ENCODE data around the gene PPL.
"Not testable (repeated sequence)": the region's sequence is repeated elsewhere in the genome, so short reads cannot be mapped to it uniquely, and the experiment has no call there.

PPL gene, protein sequence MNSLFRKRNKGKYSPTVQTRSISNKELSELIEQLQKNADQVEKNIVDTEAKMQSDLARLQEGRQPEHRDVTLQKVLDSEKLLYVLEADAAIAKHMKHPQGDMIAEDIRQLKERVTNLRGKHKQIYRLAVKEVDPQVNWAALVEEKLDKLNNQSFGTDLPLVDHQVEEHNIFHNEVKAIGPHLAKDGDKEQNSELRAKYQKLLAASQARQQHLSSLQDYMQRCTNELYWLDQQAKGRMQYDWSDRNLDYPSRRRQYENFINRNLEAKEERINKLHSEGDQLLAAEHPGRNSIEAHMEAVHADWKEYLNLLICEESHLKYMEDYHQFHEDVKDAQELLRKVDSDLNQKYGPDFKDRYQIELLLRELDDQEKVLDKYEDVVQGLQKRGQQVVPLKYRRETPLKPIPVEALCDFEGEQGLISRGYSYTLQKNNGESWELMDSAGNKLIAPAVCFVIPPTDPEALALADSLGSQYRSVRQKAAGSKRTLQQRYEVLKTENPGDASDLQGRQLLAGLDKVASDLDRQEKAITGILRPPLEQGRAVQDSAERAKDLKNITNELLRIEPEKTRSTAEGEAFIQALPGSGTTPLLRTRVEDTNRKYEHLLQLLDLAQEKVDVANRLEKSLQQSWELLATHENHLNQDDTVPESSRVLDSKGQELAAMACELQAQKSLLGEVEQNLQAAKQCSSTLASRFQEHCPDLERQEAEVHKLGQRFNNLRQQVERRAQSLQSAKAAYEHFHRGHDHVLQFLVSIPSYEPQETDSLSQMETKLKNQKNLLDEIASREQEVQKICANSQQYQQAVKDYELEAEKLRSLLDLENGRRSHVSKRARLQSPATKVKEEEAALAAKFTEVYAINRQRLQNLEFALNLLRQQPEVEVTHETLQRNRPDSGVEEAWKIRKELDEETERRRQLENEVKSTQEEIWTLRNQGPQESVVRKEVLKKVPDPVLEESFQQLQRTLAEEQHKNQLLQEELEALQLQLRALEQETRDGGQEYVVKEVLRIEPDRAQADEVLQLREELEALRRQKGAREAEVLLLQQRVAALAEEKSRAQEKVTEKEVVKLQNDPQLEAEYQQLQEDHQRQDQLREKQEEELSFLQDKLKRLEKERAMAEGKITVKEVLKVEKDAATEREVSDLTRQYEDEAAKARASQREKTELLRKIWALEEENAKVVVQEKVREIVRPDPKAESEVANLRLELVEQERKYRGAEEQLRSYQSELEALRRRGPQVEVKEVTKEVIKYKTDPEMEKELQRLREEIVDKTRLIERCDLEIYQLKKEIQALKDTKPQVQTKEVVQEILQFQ (N-terminal part only)

DNA sequence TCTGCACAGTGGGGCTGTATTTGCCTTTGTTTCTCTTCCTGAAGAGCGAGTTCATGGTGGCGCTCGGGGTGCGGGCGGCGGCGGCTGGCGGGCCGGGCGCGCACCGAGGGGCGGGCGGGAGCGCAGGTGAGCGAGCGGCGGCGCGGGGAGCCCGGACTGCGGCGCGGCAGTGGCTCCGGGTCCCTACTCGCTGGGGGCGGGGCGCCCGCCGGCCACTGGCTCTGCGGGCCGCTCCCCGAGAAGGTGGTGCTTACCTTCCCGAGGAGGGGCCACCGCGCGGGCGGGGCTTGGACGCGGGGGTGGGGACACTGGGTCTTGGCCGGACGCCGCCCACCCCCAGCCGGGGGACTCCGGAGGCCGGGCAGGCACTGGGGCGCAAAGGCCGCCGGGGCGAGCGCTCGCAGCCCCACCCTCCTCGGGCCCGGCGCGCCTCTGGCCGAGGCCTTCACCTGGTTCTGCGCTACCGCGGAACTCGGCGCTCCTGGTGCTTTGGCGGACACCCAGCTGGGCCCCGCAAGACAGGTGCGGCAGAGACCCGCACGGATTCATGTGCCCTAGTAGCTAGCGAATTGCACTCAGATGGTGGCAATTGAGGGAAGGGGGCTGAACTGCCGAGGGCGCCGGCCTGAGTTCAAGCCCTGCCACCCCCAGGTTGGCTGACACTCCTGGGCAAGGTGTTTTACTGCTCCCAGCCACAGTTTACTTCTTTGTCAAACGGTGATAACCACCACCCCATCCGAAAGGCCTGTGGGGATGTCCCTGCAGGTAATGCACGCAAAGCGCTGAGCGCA, at the start of gene PPL:
PPL (minus strand) TSS at position 158 of the 791 bp plus-strand sequence; CDS start at position 55, 103 bp downstream.
- no peak for FAIRE-seq

DNA sequence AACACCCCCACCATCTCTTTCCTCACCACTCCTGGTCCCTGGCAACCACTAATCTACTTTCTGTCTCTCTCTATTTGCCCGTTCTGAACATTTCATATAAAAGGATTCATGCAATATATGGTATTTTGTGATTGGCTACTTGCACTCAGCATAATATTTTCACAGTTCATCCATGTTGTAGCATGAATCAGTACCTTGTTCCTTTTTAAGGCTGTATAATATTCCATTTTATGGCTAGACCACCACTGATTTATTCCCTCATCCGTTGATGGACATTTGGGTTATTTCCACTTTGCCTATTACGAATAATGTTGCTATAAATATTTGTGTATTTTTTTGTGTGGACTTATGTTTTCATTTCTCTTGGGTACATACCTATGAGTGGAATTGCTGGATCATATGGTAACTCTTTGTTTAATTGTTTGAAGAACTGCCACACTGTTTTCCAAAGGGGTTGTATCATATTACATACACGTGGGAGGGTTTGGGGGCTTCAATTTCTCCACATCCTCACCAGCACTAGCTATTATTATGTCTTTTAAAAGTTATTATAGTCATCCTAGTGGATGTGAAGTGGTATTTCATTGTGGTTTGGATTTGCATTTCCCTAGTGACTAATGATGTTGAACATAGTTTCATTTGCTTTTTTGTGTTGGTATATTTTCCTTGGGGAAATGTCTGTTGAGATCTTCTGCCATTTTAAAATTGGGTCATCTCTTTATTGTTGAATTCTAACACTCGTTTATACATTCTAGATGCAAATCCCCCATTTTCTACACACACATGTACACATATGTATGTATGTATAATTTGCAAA, 47.4 kb upstream of the PPL start:
- FAIRE-seq: no peak

DNA sequence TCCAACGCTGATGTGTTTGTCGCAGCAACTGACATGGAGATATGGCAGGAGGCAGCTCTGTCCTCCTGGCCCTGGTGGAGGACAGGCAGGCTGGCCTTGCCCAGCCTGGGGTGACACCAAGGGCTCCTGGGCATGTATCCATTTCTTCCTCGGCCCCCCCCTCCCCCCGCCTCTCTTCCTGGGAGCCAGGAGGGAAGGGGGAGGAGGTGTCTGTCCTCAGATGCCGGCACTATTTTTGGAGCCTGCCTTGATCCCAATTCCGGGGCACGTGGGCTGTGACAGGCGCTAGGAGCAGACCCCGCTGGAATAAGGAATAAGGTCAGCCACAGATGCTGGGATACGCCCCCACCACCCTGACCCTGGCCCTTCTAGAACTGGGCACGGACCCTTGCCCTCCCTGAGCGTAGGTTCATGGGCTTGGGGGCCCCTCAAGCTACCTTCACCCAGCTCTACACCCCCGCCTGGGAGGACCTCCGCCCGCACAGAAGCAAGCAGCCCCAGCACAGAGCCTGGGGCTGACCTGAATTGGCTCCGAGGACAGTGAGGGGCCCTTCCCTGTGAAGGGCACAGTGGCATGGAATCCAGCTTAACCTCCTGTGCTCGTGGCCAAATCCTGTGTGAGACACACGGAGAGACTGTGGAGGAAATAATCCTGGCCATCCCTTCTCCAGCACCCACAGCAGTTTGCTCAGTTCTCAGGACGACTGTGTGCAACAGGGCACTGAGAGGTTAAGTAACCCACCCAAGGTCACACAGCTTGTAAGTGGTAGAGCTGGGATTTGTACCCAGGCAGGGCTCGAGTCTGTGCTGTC, 45.3 kb upstream of the PPL start:
- FAIRE-seq: no peak

DNA sequence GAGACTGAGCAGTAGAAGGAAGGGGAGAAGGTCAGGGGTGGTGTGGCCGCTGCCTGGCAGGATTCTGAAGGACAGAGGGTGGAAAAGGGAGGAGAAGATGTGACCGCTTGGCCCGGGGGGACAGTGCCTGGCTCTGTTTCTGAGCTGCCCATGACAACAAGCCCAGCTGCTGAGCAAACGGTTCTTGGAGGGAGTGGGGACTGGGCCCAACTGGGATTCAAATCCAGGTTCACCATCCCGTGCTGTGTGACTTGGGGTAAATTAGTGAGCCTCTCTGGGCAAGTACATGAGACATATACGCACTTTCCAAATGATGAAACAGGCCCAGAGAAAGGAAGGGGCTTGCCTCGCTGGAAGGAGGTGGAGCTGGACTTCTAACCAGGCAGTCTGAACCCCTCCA, 44.5 kb upstream of the PPL start:
- FAIRE-seq: no peak

DNA sequence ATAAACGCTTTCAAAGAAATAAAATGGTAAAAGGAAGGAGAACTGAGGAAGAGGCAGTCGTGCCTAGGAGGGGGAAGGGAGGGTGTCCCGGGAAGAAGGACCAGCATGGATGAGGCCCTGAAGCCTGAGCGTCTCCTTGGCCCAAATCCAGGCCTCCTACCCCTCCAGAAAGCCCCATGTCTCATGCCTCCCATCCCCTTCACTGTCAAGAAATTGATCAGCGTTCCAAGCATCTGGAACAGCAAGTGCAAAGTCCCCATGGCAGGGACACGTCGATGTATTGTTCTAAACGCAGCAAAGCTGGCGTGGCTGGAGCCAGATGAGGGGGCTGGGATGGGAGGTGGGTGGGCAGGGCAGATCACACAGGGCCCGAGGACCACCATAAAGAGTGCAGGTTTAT, 43.7 kb upstream of the PPL start:
- FAIRE-seq: no peak

DNA sequence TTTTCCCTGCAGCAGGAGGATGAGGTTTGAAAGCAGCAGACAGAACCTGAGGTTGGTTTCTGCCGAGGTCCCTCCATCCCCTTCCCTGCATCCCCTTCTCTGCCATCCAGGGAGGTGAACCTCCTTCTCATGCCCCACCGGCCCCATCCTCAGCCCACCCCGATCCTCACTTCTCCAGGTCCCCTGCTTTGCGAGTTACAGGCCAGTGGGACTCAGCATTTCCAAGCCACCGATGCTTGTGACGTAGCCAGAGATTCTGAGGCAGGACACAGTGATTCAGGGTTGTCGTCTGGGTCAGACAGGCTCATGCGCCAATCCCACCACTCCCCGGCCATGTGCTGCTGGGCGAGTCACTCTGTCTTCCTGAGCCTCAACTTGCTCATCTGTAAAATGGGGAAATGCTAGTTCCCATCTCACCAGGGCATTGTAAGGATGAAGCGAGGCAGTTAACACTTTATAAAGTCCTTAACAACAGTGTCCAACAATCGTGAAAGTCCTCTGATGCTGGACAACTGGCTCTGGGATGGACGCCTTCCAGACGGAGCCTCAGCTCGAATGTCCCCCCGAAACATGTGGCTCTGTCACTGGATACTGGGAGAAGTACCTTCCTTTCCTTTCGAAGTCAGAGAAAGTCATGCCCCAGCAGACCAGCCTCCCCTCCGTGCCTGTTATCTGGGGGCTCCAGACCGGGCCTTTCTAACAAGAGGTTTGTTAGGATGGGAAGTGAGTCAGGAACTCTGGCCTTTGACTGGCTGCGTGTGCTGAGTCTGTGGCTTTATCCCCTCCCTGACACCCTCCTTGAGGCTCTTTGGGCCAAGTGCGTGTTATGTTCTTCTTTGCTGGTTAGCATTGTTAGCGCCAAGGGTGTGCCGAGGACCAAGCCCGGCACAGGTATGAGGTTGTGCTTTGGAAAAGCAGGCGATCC, 43.0 kb upstream of the PPL start:
- no peak for FAIRE-seq

DNA sequence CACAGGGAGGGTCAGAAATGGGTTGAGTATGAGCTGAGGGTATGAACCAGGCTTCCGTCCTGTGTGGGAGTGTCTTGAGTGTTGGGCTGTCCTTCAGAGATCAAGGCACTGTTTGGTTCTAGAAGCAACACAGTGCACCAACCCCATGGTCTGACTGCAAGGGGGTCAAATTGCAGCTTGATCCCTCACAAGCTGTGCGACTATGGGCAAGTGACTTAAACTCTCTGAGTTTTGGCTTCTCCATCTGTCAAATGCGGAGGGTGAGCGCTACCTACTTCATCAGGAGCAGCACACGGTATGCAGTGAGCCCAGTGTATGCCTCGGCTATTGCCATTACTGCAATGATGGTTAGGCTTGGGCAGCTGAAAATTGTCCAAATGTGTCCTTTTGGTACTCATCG, 42.2 kb upstream of the PPL start:
- FAIRE-seq: no peak

DNA sequence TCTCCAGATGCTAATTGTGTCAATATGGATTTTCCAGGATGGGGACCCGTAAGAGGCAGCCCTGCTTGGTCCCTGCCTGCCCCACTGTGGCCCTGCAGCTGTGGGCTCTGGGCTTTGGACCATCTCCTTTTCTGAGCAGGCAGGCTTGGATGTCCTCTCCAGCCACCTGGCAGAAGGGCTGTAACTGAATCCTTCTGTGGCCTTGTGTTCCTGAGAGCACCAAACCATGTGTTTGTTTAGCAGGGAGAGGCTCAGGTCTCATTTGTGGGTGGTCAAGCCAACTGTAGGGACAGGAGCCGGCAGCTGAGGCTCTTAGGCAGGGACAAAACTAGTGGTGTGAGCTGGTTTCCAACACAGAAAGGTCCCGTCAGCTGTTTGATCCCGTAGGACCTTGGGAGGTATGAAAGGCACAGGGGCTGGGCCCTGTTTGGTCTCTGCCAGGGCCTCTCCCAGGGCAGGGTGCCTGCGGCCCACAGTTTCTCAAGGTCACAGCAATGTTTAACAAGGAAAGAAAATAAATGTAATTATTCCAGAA, 39.7 kb upstream of the PPL start:
- no peak for FAIRE-seq

DNA sequence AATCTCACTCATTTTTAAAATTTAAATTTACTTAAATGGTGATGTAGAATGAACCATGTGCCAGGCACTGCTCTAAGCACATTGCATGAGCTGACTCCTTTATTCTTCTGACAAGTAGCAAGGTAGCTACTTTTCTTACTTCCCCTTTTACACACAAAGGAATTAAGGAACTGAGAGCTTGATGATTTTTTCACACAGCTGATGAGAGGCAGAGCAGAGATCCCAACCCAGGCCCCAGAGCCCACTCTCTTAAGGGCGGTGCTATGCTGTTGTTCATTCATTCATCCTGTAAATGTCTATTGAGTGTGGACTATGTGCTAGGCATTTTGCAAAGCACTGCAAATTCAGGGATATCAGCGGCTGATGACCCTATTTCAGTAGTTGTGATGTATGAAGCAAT, 39.1 kb upstream of the PPL start:
- no peak for FAIRE-seq

DNA sequence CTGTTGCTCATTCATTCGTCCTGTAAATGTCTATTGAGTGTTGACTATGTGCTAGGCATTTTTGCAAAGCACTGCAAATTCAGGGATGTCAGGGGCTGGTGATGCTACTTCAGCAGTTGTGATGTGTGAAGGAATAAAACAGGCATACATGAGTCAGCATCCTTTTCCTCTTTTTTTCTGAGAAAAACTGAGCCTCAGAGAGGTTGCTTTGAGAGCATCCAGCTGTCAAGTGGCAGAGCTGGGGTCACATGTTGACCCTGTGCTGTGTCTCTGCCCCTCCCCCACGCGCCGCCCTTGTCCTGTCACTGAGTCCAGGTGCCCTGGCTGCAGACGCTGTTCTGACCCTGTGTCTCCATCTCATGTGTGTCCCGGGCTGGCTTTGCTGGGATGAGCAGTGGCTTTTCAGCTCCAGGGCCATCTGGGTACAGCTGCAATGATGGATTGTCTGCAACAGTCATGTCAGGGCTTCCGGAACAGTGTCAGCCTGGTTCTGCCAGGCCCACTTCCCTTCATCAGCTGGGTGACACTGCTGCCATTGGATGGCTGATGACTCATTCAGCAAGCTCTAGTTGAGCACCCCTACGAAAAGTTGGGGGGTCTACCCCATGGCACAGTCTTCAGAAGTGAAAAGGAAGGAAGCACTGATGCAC, 36.1 kb upstream of the PPL start:
- no peak for FAIRE-seq

DNA sequence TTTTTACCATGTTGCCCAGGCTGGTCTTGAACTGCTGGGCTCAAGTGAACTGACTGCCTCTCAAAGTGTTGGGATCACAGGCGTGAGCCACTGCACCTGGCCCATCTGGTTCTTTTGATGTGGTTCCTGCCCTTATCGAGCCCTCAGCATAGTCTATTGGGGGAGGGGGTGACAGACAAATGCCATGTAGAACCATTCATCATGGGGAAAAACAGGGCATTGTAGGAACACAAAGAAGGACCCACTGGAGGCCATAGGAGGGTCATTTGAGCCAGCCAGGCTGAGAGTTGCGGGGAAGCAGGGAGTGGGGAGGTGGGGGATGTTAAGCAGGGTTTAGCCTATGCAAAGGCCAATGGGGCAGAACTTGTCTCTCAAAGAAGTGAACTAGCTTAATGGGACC, 33.1 kb upstream of the PPL start:
- FAIRE-seq: no peak

DNA sequence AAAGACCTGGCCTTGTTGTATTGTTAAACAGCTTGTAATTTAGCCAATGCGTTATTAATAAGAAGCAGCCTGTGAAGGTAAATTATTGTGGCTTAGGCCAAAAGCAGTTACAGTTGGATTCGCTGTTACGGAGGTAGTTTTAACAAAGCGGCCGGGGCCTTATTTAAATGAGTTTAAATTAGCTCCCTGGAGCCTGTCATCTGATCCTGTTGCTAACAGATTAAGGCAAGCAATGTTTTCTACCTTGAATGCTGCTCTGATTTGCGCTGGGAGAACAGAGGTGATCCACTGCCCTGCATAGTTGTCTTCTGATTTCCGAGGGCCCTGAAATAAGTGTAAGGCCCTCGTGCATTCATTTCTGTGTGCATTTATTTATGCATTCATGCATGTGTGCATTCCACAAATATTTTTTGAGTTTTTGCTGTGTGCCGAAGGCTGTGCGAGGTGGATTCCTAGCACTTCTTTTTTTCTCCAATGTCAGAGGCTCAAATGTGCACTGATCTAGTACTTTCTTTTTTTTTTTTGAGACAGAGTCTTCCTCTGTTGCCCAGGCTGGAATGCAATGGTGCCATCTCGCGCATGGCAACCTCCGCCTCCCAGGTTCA, 32.0 kb upstream of the PPL start:
- FAIRE-seq: no peak

DNA sequence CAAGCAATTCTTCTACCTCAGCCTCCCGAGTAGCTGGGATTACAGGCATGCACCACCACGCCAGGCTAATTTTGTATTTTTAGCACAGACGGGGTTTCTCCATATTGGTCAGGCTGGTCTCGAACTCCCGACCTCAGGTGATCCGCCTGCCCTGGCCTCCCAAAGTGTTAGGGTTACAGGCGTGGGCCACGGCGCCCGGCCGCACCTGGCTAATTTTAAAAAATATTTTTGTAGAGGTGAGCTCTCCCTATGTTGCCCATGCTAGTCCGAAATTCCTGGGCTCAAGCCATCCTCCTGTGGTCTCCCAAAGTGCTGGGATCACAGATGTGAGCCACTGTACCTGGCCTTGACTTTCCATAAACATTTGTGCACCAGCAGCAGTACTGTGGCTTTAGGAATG, 31.3 kb upstream of the PPL start:
- FAIRE-seq: not testable (repeated sequence)

DNA sequence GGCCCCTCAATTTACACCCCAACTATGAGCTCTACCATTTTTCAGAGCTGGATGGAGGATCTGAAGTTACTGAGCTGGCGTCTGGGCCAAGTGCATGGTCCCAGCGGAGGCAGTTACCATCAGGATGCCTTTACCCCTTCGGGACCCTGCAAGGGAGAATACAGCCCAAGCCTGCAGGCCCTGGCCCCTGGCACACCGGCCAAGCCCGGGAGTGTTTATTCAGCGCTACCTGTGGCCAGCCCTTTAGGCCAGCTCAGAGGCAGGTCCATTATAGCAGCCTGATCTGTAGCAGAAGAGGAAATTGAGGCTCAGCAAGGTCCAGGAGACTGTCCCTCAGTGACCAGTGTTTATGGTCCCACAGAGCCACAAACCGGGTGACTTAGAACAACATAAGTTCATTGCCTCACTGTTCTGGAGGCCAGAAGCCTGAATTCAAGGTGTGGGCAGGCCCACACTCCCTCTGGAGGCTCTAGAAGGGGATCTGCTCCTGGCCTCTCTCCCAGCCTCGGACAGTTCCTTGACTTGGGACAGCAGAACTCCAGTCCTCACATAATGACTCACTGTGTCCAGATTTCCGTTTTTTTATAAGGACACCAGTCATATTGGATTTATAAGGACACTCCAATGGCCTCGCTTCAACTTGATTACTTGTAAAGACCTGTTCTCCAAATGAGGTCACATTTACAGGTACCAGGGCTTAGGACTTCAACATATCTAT, 29.9 kb upstream of the PPL start:
- FAIRE-seq: no peak

DNA sequence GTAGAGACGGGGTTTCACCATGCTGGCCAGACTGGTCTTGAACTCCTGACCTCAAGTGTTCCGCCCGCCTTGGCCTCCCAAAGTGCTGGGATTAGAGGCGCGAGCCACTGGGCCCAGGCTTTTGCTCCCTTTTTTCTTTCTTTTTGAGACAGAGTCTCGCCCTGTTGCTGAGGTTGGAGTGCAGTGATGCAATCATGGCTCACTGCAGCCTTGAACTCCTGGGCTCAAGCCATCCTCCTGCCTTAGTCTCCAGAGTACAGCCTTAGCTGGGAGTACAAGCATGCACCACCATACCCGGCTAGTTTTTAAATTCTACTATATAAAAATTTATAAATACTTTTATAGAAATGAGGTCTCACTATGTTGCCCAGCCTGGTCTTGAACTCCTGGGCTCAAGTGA, 26.6 kb upstream of the PPL start:
- not testable (repeated sequence) for FAIRE-seq

DNA sequence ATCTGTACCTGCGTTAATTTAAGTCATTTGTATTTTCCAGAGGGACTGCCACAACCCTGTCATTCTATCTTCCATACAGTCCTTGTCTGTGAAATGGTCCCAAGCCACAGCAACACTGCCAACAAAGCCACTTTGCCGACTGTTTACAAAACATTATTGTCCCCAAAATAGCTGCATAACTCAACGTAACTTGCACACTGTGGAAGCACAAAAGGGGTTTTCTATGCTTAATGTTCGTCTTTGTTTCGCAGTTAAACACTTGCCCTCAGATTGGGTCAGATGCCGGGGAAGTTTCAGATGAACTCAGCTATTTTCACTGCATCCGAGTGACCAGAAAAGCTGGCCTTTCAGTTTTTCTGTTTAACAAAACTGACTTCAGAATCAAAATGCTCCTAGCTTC, 25.8 kb upstream of the PPL start:
- FAIRE-seq: no peak

DNA sequence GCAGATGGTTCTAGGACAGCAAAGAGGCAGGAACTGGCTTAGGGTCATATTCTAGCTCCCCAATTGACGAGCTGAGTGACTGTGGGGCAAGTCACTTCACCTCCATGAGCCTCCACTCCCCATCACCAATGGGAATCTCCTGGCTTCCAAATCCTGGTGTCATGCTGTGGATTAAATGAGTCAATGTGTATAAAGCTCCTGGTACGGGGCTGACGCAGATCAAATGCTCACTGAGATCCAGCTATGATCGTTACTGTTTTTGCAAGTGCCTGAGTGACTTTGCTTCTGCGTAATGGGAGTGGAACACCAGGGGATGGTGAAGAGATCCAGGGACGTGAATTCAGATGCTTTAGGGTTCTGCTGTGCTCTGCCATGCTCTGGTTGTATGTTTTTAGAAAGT, 23.6 kb upstream of the PPL start:
- FAIRE-seq: no peak

Measured in G401.6 (cell line).